ENCODE results near the gene PLBD2. TPM values are rescaled to one million over a fixed set of nuclear protein-coding genes. Genes with fewer than 3 reads are reported as not detected.

PLBD2 gene
- total and polyA plus RNA-seq, 4 donors = 12.1 to 31.2 (median 19.6) TPM

GRCh38 chr12:113386866-113387566 is 28.6 kb downstream of the PLBD2 start:
- Histone ChIP-seq H3K9me3 (ENCODE audit: control insufficient read depth in 4 of 4, low read length in 3 of 4) (no peaks in the 10 kb centered on the region), H3K9ac (ENCODE audit: low read depth in 1 of 2, low read length in 2 of 2) (no peak overlapping the region), H3K4me1 (ENCODE audit: control insufficient read depth in 4 of 4, insufficient read depth in 4 of 4, low read length in 3 of 4) (no peaks in the 10 kb centered on the region), H3K4me3 (ENCODE audit: low read depth in 1 of 3, low read length in 3 of 3) (no peak overlapping the region), H3K36me3 (ENCODE audit: control insufficient read depth in 4 of 4, insufficient read depth in 3 of 4, low read depth in 1 of 4, low read length in 3 of 4) (peaks cover 0 to 34% (median 11%) of the 10 kb centered on the region in 4 donors), H3K27ac (ENCODE audit: low read depth in 1 of 2, low read length in 2 of 2) (no peak overlapping the region), H3K27me3 (ENCODE audit: control insufficient read depth in 4 of 4, insufficient read depth in 4 of 4, low read length in 3 of 4) (no peaks in the 10 kb centered on the region)
- TF ChIP-seq MAX (IDR thresholded peaks at IDR 0.05) (no peak), CTCF (IDR thresholded peaks at IDR 0.05; ENCODE audit: low read depth, low read length, missing input control) (no peak), GABPA (IDR thresholded peaks at IDR 0.05 in 1 of 2, conservative IDR thresholded peaks at IDR 0.05 in 1 of 2) (no peak), FOXA2 (IDR thresholded peaks at IDR 0.05) (no peak), HNF4A (conservative IDR thresholded peaks at IDR 0.05) (no peak), EGR1 (IDR thresholded peaks at IDR 0.05; ENCODE audit: low read depth in 2 of 2) (no peak), SP1 (IDR thresholded peaks at IDR 0.05) (no peak), NR2F2 (IDR thresholded peaks at IDR 0.05) (no peak), HNF4G (IDR thresholded peaks at IDR 0.05) (no peak), JUND (IDR thresholded peaks at IDR 0.05) (no peak)
- no peak for DNase-seq (ENCODE audit: low spot score)
- 97% methylated on average over 12 of the region's 12 CpGs for WGBS

GRCh38 chr12:113387631-113388030 is 29.2 kb downstream of the PLBD2 start:
- H3K36me3 ChIP-seq (ENCODE audit: control insufficient read depth in 4 of 4, insufficient read depth in 3 of 4, low read depth in 1 of 4, low read length in 3 of 4) = peaks cover 0 to 34% (median 11%) of the 10 kb centered on the region in 4 donors
- H3K27ac ChIP-seq (ENCODE audit: low read depth in 1 of 2, low read length in 2 of 2) = no peak overlapping the region
- TF ChIP-seq ZBTB33 (IDR thresholded peaks at IDR 0.05) (no peak), RAD21 (IDR thresholded peaks at IDR 0.05) (no peak), TAF1 (conservative IDR thresholded peaks at IDR 0.05) (no peak)
- no peaks in the 10 kb centered on the region for H3K27me3 ChIP-seq (ENCODE audit: control insufficient read depth in 4 of 4, insufficient read depth in 4 of 4, low read length in 3 of 4)
- H3K4me3 ChIP-seq (ENCODE audit: low read depth in 1 of 3, low read length in 3 of 3) = no peak overlapping the region
- DNase-seq (ENCODE audit: low spot score) = no peak
- H3K4me1 ChIP-seq (ENCODE audit: control insufficient read depth in 4 of 4, insufficient read depth in 4 of 4, low read length in 3 of 4) = peaks cover 0 to 2% (median 0%) of the 10 kb centered on the region in 4 donors
- 94% methylated on average over 11 of the region's 11 CpGs for WGBS
- no peak overlapping the region for H3K9ac ChIP-seq (ENCODE audit: low read depth in 1 of 2, low read length in 2 of 2)
- H3K9me3 ChIP-seq (ENCODE audit: control insufficient read depth in 4 of 4, low read length in 3 of 4) = no peaks in the 10 kb centered on the region

- H3K4me3 ChIP-seq (ENCODE audit: low read depth in 1 of 3, low read length in 3 of 3) = no peak overlapping the region
- no peak for DNase-seq (ENCODE audit: low spot score)
- TF ChIP-seq YY1 (IDR thresholded peaks at IDR 0.05) (no peak), ZBTB33 (IDR thresholded peaks at IDR 0.05) (no peak), ATF3 (IDR thresholded peaks at IDR 0.05) (no peak), RAD21 (IDR thresholded peaks at IDR 0.05) (no peak), JUND (IDR thresholded peaks at IDR 0.05) (no peak), SP1 (IDR thresholded peaks at IDR 0.05) (no peak), HNF4G (IDR thresholded peaks at IDR 0.05) (no peak), CTCF (IDR thresholded peaks at IDR 0.05; ENCODE audit: low read depth, low read length, missing input control) (no peak), FOXA2 (IDR thresholded peaks at IDR 0.05) (no peak), GABPA (IDR thresholded peaks at IDR 0.05 in 1 of 2, conservative IDR thresholded peaks at IDR 0.05 in 1 of 2) (no peak), TAF1 (conservative IDR thresholded peaks at IDR 0.05) (no peak), FOXA1 (IDR thresholded peaks at IDR 0.05) (no peak), NR2F2 (IDR thresholded peaks at IDR 0.05) (no peak)
- no peak overlapping the region for H3K27ac ChIP-seq (ENCODE audit: low read depth in 1 of 2, low read length in 2 of 2)
- H3K27me3 ChIP-seq (ENCODE audit: control insufficient read depth in 4 of 4, insufficient read depth in 4 of 4, low read length in 3 of 4) = no peaks in the 10 kb centered on the region
- no peak overlapping the region for H3K9ac ChIP-seq (ENCODE audit: low read depth in 1 of 2, low read length in 2 of 2)
- no peaks in the 10 kb centered on the region for H3K9me3 ChIP-seq (ENCODE audit: control insufficient read depth in 4 of 4, low read length in 3 of 4)
- peaks cover 0 to 35% (median 9%) of the 10 kb centered on the region in 4 donors for H3K36me3 ChIP-seq (ENCODE audit: control insufficient read depth in 4 of 4, insufficient read depth in 3 of 4, low read depth in 1 of 4, low read length in 3 of 4)
- 93% methylated on average over 14 of the region's 14 CpGs for WGBS
- peaks cover 0 to 2% (median 0%) of the 10 kb centered on the region in 4 donors for H3K4me1 ChIP-seq (ENCODE audit: control insufficient read depth in 4 of 4, insufficient read depth in 4 of 4, low read length in 3 of 4)
Observed at GRCh38 chr12:113388351-113388750, 30.0 kb downstream of the PLBD2 start.
